NCI-H1436 treated with DMSO at 0.1 percent for 48 hours (cell line): Measurements from ENCODE around the gene DTD2.

Experiments
- DNase-seq: peaks from one replicate; lab custom pipeline; 2025; lab: John Stamatoyannopoulos, UW

Gene DTD2

GRCh38 chr14:31405106-31405505 lies 52.2 kb downstream of the DTD2 start:
- DNase-seq = no peak

DNA sequence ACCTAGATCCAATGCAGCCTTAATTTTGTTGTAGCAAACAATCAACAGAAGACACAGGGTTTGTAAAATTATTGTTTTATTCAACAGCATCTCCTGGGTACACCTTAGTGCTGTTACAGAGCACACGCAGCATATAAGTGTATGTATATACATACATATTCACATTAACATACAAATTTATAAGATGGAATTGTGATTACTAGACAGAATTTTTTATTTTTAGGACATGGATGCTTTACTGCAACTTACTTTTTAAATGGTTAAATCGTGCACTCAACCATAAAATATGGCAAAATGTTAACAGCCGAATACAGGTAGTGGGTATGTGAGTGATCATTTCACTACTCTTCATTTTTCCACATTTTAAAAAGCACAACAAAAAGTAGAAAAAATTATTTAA lies 53.6 kb downstream of the DTD2 start:
- DNase-seq = no peak

DNA sequence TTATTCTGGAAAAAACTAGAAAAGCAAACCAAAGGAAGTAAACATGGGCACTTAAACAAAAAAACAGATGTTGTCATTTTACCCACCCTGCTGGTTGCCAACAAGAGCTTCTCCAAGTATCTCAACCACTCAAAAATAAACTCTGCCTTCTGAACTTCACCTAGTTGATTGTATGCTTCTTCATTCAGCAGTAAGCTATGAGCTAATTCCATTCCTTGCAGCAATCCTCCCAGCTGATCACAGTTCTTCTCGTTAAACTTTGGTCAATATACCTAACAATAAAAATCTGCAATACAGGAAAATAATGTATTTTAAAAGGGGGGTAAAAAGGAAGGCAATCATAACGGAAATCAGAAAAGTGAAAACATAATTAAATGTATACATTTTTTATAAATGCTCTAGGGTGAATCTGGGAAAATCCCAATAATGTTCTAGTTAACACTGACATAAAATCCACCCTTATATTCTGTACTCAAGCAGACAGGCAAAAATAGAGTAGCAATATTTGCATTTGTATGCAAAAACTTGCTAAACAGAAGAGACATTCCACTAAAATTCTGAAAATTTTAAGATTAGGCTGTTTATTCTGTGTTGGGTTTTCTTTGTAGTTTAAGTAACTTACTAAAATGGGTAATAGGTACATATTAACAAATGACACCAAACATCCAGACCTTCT lies 54.4 kb downstream of the DTD2 start:
- DNase-seq = no peak

- no peak for DNase-seq
These were observed 55.9 kb downstream of the DTD2 start for GRCh38 chr14:31401369-31401932.

GRCh38 chr14:31400031-31400638 lies 57.2 kb downstream of the DTD2 start:
- no peak for DNase-seq
